GF-D8 (cell line): ENCODE results near the gene ETF1.
"Not testable (repeated sequence)": the region's sequence is repeated elsewhere in the genome, so short reads cannot be mapped to it uniquely, and the experiment has no call there.

Source experiments
- DNase-seq: peaks from one replicate; lab custom pipeline; 2025; lab: John Stamatoyannopoulos, UW

The ETF1 gene

DNA sequence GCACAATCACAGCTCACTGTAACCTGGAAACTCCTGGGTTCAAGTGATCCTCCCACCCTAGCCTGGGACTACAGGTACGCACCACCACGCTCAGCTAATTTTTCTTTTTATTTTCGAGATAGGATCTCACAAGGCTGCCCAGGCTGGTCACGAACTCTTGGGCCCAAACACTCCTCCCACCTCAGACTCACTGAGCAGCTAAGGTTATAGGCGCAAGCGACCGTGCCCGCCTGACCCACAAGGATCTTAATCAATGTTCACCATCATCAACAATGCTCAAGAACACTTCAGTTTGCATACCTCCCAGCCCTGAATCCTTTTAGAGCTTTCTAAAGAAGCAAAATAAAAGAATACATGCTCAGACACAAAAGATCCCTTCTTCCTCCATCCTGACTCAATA is 13.2 kb downstream of the ETF1 start:
- DNase-seq: no peak

DNA sequence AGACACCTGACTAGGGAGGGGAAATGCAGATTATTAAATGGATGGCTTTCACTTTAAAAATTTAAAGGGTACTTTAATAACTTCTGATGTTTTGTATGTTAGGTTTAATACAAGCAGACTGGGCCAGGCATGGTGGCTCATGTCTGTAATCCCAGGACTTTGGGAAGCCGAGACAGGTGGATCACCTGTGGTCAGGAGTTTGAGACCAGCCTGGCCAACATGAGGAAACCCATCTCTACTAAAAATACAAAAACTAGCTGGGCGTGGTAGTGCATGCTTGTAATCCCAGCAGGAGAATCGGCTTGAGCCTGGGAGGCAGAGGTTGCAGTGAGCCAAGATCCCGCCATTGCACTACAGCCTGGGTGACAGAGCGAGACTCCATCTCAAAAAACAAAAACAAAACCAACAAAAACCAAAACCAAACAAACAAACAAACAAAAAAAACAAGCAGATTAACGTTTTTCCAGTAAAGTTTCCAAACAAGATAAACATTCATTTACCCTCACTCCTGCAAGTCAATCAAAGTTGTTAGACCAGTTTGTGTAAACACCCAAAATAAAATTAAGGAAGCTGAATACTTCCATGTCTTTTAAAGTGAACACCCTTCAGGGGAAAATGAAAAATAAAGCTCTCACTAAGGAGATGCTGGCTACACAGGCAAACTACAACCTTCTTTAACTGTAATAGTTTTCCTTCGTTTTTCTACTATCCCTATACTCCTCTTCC is 14.1 kb downstream of the ETF1 start:
- DNase-seq: no peak

DNA sequence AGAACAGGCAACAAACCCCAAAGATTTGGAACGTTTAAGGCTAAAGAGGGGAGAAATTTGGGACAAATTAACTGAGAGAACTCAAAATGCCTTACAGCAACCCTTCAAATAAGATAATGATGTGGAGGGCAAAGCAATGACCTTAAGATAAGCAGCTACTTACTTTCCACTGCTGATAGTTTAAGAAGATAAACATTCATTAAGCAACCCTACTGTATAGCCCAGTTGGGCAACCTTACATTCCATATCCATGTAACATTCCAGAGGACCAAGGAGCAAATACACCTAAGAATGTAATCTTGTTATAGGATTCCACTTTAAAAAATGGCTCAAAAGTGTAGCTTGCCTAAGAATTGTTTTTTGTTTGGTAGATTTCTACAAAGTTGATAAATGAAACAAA is 14.8 kb downstream of the ETF1 start:
- no peak for DNase-seq

DNA sequence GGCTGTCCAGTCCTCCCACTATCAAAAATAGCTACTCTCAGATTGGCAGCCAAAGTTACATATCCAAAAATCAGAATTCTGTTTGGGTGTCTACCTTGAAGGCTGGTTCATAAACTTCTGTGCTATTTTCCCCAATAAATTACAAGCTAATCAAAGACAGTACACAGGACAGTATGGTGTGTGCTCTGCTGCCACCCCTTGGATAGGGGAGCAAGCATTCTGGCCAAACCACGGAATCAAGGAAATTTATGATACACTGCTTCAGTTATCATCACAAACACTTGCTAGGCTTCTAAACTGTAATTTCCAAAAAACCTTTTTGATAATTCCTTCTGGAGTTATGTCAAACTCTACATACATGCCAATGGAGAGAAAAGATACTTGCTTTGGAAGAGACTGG is 15.9 kb downstream of the ETF1 start:
- DNase-seq: no peak

DNA sequence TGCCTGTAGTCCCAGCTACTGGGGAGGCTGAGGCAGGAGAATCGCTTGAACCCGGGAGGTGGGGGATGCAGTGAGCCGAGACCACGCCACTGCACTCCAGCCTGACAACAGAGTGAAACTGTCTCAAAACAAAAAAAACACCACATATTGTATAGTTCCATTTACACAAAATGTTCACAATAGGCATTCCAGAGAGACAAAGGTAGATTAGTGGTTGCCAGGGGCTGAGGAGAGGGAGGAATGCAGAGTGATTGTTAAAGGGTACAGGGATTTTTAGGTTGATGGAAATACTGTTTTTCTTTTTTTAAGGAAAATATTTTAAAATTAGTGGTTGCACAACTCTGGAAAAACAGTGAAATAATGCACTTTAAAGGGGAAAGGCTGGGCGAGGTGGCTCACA is 19.6 kb downstream of the ETF1 start:
- no peak for DNase-seq

DNA sequence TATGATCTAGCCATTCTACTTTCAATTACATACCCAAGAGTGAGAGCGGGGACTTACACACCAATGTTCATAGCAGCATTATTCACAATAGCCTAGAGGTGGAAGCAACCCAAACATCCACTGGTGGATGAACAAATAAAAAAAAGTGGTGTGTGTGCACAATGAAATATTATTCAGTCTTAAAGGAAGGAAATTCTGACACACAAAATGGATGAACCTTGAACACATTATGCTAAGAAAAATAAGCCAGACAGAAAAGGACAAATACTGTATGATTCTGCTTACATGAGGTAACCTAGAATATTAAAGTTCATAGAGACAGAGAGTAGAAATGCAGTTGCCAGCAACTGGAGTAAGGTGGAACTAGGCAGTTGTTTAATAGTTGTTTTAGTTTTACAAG is 22.1 kb downstream of the ETF1 start:
- no peak for DNase-seq

DNA sequence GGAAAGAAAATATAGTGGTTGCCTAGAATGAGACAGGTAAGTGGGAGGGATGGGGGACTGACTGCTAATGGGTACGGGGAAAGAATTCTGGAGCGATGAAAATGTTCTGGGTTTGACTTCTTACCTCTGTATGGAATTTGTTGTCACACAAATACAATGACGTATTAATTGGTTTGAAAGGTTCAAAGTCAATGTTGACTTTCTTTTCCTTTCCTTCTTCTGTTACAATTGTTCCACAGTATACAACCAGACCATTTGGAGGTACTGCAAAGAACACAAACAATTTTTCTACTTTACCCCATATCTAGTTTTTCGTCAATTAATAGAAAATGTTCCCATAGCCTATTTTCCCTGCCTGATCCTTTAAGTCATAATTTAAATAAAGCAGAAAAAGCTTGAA is 25.6 kb downstream of the ETF1 start:
- DNase-seq: no peak

DNA sequence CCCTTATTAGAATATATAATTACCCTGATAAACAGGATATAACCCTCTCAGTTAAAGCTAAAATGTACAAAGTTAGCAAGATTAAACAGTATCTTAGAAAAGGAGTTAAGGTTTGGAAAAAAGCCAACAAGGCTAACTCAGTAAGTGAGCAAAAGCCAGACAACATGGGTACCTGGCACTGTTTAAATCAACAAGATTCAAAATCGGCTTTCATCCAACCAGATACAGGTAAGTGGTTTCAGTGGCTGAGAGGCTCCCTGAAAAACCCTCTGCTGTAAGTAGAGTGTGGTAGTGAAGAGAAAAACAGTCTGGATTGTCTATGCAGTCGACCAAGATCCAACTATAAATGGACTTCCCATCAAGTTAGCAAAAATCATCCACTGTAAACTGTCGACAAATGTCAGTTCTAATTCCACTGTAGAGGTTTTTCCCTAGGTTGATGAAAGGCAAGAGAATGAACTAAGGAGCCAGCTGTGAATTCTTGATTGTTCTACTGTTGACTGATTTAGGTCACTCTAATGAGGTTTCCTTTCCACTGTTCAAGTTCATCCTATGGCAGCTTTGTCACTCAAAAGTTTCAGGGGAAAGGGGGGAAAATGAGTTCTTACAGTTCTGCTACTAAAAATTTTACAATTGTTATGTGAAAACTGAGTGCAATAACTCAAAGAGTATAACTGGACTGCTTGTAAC is 27.3 kb downstream of the ETF1 start:
- DNase-seq: no peak

DNA sequence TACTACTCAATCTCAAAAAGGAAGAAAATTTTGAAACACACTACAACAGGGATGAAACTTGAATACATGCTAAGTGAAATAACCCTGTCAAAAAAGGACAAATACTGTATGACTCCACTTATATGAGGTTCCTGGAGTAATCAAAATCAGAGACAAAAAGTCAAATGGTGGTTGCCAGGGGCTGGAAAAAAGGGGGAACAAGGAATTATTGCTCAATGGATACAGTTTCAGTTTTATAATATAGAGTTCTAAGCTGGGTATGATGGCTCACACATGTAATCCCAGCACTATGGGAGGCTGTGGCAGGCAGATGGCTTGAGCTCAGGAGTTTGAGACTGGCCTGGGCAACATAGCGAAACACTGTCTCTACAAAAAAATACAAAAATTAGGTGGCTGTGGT is 29.0 kb downstream of the ETF1 start:
- DNase-seq: no peak

DNA sequence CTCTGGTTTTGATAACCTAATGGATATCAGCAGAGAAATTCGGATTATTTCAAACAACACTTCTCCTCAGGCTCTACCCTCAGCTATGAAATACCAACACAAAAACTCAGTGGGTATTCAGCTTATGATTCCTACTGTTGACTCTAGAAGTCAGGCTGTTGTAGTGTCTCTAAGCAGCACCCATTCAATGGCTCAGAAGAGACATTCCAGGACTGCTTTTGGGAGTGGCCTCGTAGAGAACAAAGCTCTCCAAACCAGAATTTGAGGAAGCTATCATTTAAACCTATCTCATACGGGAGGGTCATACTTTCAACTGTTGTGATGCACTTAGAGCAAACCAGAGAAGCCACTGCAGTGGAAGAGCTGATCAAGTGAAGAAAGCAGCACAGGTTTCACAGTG is 34.1 kb downstream of the ETF1 start:
- no peak for DNase-seq

DNA sequence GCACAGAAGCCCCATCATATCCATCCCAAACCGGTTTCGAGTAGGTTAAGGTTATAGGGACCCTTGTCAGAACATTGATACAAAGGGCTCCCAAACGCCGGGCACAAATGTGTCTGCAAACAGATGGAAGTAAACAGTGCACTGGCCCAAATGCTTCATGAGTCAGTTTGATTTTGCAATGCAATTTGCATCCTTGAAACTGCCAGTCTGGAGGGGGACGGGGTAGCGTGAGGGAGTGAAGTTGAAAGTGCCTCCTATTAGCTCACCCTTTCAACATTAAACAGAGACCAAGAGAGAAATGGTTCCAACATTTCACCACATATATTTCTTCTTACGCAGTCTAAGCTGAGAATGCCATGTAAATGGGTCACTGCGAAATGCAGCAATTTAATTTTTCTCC is 35.6 kb downstream of the ETF1 start:
- not testable (repeated sequence) for DNase-seq

DNA sequence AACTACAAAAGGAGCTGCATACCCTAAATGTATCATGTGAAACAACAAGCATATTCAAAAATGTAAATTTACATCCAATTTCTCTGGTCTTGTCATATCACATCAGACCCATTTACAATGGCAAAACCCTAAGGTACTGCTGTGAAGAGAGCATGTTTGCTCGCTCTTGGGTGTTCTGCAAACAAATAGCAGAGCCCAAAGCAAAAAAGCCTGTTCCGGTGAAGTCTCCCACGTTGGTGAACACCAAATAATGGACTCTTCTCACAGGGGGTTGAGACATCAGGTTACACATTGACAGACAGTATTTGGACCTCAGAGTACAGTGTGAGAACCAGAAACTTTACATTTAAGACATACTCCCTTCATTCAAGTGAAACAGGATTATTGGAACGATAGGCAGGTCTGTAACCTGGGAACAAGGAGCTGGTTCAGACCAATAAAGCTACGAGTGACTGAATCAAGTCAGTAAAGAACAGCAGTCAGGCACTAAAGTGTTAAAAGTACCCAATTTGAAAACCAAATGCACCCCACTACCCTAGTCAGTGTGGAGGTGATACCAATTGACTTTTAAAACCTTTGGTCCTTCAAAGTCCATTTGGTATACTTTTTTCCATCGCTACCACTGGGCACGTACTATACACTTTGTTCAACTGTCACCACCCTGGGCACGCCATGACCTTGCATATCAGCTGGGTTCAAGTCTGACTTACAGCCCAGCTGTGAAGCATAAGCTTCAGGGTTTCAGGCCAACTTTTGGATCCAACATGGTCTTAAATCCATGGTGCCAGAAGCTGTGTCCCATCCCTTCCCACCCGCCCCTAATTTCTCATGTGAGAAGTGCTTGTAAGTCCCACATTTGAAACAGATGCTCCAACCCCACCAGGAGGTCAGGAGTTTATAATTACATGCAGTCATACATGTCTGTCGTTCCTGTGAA is 36.4 kb downstream of the ETF1 start:
- DNase-seq: no peak

DNA sequence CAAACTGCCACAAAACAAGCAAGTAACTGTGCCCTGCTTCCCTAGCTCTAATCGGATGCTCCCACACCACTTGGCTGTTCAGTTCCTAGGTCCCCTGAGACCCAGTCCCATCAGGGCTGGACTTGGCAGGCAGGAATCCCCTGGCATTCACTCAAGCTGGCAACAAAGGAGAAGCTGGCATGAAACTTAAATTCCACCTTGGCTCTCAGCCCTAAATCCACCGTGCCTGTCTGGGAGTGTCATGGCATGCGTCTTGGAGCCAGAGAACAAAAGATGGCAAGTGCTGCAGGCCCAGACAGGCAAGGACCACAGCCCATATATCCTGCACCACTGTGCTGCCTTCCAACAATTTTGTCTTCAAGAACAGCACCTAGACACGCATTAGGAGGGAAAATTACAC is 38.2 kb downstream of the ETF1 start:
- DNase-seq: no peak

DNA sequence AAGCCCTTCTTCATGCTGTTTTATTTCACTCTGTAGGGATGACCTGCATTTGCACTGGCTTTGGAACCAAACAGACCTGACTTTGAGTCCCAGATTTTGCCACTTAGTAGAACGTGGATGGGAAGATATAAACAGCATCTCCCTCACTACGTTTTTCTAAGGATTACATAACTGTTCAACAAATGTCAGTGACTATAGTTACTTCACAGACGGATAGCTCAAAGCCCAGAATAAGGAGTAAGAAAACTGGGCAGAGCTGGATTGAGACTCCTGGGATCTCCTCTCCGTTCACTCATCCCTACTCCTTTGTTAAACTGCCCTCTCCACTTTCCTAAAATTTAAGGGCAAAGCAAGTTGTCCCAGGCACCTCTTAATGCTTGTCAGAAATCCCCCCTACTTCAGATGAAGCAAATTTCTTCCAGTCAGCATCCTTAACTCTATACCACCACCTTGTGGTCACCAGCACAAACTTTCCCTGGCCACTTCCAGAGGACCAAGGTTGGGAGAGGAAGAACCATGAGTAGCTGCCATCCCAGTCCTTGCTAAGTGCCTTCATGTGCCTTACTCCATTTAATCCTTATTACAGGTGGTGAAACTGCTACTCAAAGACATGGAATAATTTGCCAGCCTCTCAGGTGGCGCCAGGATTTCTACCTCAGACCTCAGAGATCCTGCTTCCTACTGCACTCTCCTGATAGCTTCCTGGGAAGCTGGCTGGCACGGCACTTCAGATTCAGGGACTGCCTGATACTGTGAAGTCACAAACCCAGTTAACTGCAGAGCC is 39.4 kb downstream of the ETF1 start:
- DNase-seq: no peak

DNA sequence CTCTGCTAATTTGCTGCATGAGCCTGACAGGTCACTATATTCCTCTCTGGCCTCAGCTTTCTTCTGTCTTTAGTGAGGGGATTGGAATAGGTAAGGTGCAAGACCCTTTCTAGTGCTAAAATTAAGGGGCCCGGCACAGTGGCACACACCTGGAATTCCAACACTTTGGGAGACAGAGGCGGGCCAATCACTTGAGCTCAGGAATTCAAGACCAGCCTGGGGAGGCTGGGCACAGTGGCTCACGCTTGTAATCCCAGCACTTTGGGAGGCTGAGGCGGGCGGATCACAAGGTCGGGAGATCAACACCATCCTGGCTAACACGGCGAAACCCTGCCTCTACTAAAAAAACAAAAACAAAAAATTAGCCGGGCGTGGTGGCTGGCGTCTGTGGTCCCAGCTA is 40.5 kb downstream of the ETF1 start:
- no peak for DNase-seq

DNA sequence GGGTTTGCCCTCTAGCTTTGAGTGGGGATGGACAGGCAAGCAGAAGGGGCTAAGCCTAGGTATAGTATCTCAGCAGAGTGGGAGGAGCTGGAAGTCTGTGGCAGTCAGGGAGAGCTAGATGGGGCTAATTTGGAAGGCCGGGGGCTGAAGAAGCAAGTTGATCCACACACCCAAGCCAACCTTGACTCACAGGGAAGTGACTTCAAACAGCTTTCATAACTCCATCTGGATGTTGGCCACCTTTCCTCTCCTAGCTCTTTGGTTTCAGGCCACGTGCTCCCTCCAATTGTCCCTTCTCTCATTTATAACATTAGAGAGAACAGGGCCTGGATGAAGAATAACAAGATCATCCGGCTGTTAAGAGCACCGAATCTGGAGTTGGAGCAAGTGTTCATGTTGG is 40.9 kb downstream of the ETF1 start:
- DNase-seq: no peak

DNA sequence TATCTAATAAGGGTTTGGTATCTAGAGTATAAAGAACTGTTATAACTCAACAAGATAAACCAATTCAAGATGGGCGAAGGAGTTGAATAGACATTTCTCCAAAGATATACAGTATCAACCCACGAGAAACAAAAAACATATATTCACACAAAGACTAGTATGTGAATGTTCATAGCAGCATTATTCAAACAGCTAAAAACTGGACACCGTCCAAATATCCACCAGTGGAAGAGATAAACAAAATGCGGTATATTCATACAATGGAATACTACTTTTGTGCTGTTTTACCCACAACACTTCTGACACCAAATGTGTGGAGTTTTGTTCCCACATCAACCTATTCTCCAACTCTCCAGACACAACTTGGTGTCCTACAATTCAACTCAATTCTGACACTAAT is 44.7 kb downstream of the ETF1 start:
- DNase-seq: no peak

DNA sequence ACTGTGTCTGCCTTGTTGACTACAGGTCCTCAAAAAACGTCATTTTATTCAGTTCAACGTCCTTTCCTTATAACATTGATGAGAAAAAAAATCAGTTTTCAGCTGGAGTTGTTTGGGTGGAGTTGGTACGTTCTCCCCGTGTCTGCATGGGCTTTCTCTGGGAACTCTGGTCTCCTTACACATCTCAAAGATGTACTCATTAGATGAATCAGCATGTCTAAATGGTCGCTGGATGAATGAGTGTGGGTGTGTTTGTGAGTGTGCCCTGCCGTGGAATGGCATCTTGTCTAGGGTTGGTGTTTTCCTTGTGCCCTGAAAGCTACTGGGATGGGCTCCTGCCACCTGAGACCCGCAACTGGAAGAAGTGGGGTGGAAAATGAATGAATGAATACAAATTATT is 47.7 kb downstream of the ETF1 start:
- no peak for DNase-seq

DNA sequence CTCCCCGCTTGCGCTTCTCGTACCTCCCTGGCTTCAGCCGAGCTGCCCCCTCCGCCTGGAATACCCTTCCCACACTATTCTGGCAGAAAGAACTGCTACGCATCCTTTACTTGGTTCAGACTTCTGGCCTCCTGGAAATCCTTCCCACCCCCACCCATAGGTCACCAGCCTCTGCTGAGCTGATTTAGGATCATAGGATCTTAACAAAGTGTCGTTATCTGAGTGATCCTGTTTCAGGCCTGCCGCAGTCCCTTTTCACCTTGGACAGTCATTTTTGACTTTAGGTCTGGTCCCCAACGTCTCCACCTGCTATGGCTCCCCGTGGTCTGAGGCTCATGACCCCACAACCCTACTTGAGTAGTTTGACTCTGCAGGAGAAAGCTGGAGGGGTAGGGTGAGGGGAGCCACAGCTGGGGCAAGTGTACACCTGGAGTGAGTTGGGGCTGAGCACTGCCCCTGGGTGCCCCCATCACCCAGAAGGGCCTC is 50.4 kb downstream of the ETF1 start:
- no peak for DNase-seq

DNA sequence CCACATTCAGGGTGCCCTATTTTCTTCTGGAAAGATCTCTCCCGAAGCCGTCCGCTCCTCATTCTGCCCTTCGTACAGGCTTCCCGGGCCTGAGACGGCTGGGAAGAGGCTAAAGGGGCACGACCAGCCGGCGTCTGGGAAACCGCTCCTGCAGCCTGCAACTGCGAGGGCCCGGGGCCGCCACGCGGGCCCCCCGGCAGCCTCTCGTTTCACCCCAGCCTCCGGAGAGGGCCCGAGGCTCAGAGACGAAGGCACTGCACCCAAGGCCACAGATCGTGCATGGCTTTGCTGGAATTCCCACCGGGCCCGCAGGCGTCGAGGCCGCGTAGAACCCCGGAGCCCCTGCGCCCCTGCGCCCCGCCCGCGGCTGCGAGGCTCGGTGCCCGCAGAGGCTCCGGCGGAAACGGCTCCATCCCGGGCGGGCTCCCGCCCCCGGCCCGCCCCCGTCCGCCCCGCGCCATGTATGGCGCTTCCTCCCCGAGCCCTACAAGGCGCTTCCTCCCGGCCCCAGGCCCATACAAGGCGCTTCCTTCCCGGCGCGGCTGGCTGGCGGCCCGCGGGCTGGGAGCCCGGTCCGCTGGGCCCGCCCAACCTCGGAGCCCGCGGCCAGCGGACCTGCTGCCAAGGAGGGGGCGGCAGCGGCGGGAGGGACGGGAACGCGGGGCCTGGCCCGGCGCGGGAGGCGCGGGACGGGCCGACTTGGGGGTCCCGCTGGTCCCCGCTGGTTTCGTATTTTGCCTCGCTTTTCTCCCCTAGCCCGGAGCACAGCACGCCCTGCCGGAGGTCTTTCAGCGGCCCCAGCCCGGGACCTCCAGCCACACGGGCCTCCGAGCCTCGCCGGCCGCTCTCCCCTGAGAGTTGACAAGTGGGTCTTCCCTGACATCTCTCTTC is 51.1 kb downstream of the ETF1 start:
- no peak for DNase-seq

DNA sequence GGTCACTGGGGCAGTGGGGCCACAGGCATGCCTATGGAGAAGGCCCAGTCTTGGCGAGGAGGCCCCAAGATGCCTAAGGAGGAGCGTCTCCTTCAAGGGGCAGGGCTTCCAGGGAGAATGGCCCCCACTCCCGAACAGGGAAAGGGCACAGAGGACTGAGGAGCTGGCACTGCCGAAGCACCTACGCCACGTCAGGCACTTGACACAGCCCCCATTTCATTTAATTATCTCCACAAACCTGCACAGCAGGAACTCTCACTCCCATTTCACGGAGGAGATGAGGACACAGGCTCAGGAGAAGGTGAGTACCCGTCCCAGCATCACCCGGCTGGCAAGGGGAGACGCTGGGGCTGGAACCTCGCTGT is 51.8 kb downstream of the ETF1 start:
- no peak for DNase-seq
